CD4-positive, alpha-beta memory T cell (primary cell): ENCODE data around the gene ZMYND10. TPM values are rescaled to one million over a fixed set of nuclear protein-coding genes. Genes with fewer than 3 reads are reported as not detected.

Experiments
- CTCF ChIA-PET: fragments of 350-600 bp; sonication (Branson Sonifier 250); formaldehyde crosslinking; loops from one replicate; lab custom pipeline; 2021; ENCODE audit warnings: inconsistent platforms; ENCODE audit not compliant: partially characterized antibody; lab: Charles Lee
- POLR2A ChIA-PET: fragments of 350-600 bp; sonication (Branson Sonifier 250); formaldehyde crosslinking; loops from one replicate; lab custom pipeline; 2021; ENCODE audit not compliant: partially characterized antibody; lab: Charles Lee
- DNase-seq, 5 donors: peaks; one replicate each; pipeline versions ENCODE4 v3.0.0 to v3.0.0-alpha.2; 2020 to 2022; ENCODE audit warnings: mixed read lengths in 1 of 5
- H3K27ac ChIP-seq: one replicate; pipeline ENCODE4 v1.7.0; 2013; ENCODE audit warnings: low read depth, low read length
- H3K27me3 ChIP-seq: 2 replicates; pipeline ENCODE4 v1.7.0; 2013; ENCODE audit warnings: mild to moderate bottlenecking, low read length, moderate library complexity; ENCODE audit not compliant: insufficient read depth
- H3K36me3 ChIP-seq: 2 replicates; pipeline ENCODE4 v1.7.0; 2013; ENCODE audit warnings: mild to moderate bottlenecking, low read length, moderate library complexity; ENCODE audit not compliant: insufficient read depth
- H3K4me1 ChIP-seq: 2 replicates; pipeline ENCODE4 v1.7.0; 2013; ENCODE audit warnings: mild to moderate bottlenecking, low read length, moderate library complexity; ENCODE audit not compliant: insufficient read depth
- H3K4me3 ChIP-seq, 2 donors: one replicate each; pipeline ENCODE4 v1.7.0; 2013; ENCODE audit warnings: low read length in 2 of 2, mild to moderate bottlenecking in 1 of 2
- H3K9me3 ChIP-seq, 2 donors: one replicate each; pipeline ENCODE4 v1.7.0; 2013; ENCODE audit warnings: low read length in 2 of 2, control low read depth in 1 of 2; ENCODE audit not compliant: control insufficient read depth in 1 of 2
- H3K27ac Mint-ChIP-seq, 7 donors: one replicate each; pipeline ENCODE4 v1.8.0; 2020 to 2021; ENCODE audit warnings: mixed read lengths in 7 of 7, mild to moderate bottlenecking in 6 of 7, inconsistent platforms in 3 of 7, moderate library complexity in 3 of 7
- H3K27me3 Mint-ChIP-seq, 2 donors: one replicate each; pipeline ENCODE4 v1.8.0; 2020 to 2021; ENCODE audit warnings: mixed read lengths in 2 of 2
- H3K36me3 Mint-ChIP-seq, 2 donors: one replicate each; pipeline ENCODE4 v1.8.0; 2020 to 2021; ENCODE audit warnings: mixed read lengths in 2 of 2, inconsistent platforms in 1 of 2, mild to moderate bottlenecking in 1 of 2
- H3K4me1 Mint-ChIP-seq, 4 donors: one replicate each; pipeline ENCODE4 v1.8.0; 2020 to 2021; ENCODE audit warnings: mixed read lengths in 4 of 4, mild to moderate bottlenecking in 1 of 4
- H3K4me3 Mint-ChIP-seq, 8 donors: one replicate each; pipeline ENCODE4 v1.8.0; 2020 to 2021; ENCODE audit warnings: mixed read lengths in 8 of 8, mild to moderate bottlenecking in 7 of 8, moderate library complexity in 6 of 8, inconsistent platforms in 3 of 8
- H3K9me3 Mint-ChIP-seq, 8 donors: one replicate each; pipeline ENCODE4 v1.8.0; 2020 to 2021; ENCODE audit warnings: mixed read lengths in 8 of 8, mild to moderate bottlenecking in 5 of 8, inconsistent platforms in 3 of 8, moderate library complexity in 1 of 8
- intact Hi-C: fragments of 100-400 bp; cut with micrococcal nuclease; formaldehyde crosslinking; loops from one replicate; pipeline ENCODE4 v1.15.1; 2023
- polyA plus RNA-seq, 2 donors: library from polyadenylated mRNA; unstranded; fragments of 300-500 nt; fragmentation: Illumina TruSeq; gene quantifications; one replicate each; pipeline ENCODE4 v1.2.3, GENCODE V29; 2021
- total RNA-seq, 2 experiments: library from RNA; stranded (reverse); gene quantifications; one replicate each; pipeline ENCODE4 v1.2.3, GENCODE V29; 2021

Gene ZMYND10
- total and polyA plus RNA-seq, 4 experiments from 2014 or later, result 3.7 to 4.2 TPM; not detected in 2

DNA sequence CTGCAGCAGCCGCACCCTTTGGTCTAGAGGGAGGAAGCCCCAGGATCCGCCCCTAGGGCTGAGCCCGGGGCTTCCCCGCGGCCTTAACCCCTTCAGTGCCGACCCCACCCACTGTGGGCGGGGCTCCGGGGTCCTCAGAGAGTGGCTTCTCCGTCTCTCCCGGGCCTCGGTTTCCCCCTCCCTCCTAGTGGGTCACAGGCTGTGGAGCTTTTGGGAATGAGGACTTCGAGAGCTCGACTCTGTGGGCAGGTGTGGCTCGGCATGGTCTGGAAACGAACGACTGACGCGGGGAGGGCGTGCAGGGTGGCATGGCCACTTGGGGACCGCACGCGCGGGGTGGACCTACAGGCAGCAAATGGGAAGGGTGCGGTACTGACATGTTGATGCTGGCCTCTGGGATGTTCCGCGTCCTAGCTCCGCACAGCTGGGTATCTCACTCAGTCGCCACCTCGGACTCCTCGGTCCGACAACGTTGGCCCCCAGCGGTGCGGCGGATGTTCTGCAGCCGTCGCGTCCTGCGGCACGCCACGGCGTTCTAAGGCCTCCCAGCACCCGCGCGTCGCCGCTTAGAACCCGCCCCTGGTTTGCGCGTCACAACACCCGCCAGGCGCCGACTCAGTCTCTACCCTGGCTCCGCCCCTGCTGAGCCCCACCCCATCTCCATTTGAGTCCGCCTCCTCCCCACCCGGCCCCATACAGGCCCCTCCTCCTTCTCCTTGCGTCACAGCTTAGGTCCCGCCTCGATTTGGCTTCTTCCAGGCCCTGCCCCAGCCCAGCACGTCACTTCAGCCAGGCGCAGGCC is 46.5 kb downstream of the ZMYND10 start, which contains the start of the genes HYAL3 and NAA80:
HYAL3 (minus strand) TSS at position 570 of the 802 bp plus-strand sequence. CDS start 3,803 bp downstream, outside the sequence.
NAA80 (minus strand) TSS at position 570 of the 802 bp plus-strand sequence. CDS start 1,942 bp downstream, outside the sequence.
- intact Hi-C loops, result loop anchor here (1.0 to 2.0 kb wide), 8 partner anchors 22 to 360 kb away; partner anchors contain the start of genes CYB561D2, NPRL2, TMEM115 and TUSC2
- H3K4me1 ChIP-seq, result peaks cover 25% of the 10 kb centered on the region
- H3K9me3 Mint-ChIP-seq, result no peaks in the 10 kb centered on the region
- POLR2A ChIA-PET, result interaction anchor here (0.5 to 9.2 kb wide), 23 partner anchors 9 to 1252 kb away, joined by 3 to 178 read pairs (median 5); partner anchors contain the start of genes C3orf18, CYB561D2, GNAI2 and HEMK1
- CTCF ChIA-PET, result interaction anchor here (0.8 to 3.8 kb wide), 17 partner anchors 15 to 104 kb away, joined by 3 to 37 read pairs (median 5); partner anchors contain the start of genes GNAI2, HYAL2, LSMEM2 and TUSC2
- H3K27me3 Mint-ChIP-seq, result no peaks in the 10 kb centered on the region
- H3K9me3 ChIP-seq, result no peaks in the 10 kb centered on the region
- no peaks in the 10 kb centered on the region for H3K27me3 ChIP-seq
- peaks cover 0 to 7% of the 10 kb centered on the region in 2 donors for H3K36me3 Mint-ChIP-seq
- H3K4me1 Mint-ChIP-seq, result peaks cover 12 to 47% (median 26%) of the 10 kb centered on the region in 4 donors
- H3K4me3 Mint-ChIP-seq, result peak within 1 kb of the TSS; percentile 95 to 100 (median 97)
- peak; percentile 100 for DNase-seq
- H3K27ac Mint-ChIP-seq, result peak within 1 kb of the TSS; percentile 95 to 100 (median 100)
- peak within 1 kb of the TSS; percentile 74 to 85 for H3K4me3 ChIP-seq
- no peaks in the 10 kb centered on the region for H3K36me3 ChIP-seq
- H3K27ac ChIP-seq, result peak within 1 kb of the TSS; percentile 90

DNA sequence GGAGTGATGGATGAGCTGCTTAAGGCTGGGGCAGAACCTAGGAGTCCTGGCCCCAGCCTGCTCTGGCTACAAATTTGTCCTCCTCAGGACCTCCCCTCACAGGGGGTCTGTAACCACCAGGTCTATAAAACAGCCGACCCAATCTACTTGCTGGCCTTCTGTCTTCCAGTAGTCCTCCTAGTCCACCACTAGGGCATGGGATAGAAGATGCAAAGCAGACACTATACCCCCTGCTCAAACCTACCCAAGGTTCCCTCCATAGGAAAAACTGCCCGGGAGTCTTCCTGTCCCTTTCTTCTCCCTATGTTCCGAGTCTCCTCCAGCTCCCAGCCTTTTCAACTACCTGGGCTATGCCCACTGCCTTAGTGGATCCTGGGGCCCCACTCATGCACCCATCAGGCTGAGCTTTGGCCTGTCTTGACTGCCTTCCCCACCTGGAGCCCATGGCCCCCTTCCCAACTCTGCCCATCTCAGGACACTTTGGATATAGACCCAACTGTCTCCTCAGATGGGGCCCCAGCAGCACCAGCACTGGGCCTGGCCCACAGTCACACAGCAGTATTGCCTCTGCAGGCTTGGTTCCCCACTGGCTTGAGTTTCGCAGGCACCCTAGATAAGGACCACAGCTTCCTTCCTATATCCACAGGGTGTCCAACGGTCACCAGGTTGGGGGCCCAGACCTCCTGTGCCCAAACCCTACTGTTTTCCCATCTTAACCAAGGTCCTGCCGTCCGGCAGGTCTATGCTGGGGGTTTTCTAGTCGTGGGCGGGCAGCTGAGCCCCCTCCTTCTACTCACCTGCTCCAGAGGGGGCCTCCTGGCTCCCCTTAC is 47.4 kb downstream of the ZMYND10 start:
- Mint-ChIP-seq H3K27me3 (no peaks in the 10 kb centered on the region), H3K4me1 (peaks cover 12 to 51% (median 27%) of the 10 kb centered on the region in 4 donors), H3K4me3 (peak overlapping the region; percentile 95 to 100 (median 97)), H3K9me3 (no peaks in the 10 kb centered on the region), H3K27ac (peak overlapping the region; percentile 95 to 100 (median 100)), H3K36me3 (peaks cover 0 to 7% of the 10 kb centered on the region in 2 donors)
- ChIA-PET CTCF (interaction anchor here (1.0 to 3.8 kb wide), 13 partner anchors 14 to 103 kb away, joined by 3 to 37 read pairs (median 5); partner anchors contain the start of genes GNAI2, HYAL2 and LSMEM2), POLR2A (interaction anchor here (0.8 to 9.2 kb wide), 16 partner anchors 8 to 958 kb away, joined by 3 to 178 read pairs (median 8); partner anchors contain the start of genes CYB561D2, GNAI2, HEMK1 and HYAL2)
- peak in 2 of 5 donors; percentile 18 to 38 for DNase-seq
- Histone ChIP-seq H3K4me1 (peaks cover 25% of the 10 kb centered on the region), H3K9me3 (no peaks in the 10 kb centered on the region), H3K27me3 (no peaks in the 10 kb centered on the region), H3K4me3 (peak overlapping the region; percentile 74 to 85), H3K36me3 (no peaks in the 10 kb centered on the region), H3K27ac (peak overlapping the region; percentile 90)
- intact Hi-C loops, result loop anchor here (2.0 kb wide), 1 partner anchor 31 kb away; the partner anchor contains the start of gene TUSC2

DNA sequence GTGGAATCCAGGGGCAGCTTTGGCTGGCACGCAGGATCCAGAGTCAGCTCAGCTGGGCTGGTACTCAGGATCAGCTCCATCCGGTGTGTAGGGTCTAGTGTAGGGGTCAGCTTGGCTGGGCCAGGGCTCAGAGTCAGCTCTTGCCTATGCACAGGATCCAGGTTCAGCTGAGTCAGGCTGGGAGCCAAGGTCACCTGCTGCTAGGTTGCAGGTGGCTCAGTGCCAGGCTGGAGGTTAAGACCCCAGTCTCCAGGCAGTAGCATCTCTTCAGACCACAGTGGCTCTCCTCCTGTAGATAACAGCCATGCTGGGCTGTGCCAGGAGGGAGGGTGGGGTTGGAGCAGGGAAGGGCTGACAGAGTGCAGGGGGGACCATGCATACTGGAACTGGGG is 48.2 kb downstream of the ZMYND10 start:
- Mint-ChIP-seq H3K4me3 (peak overlapping the region in 4 of 8 donors; percentile 17 to 100 (median 98)), H3K4me1 (peaks cover 18 to 58% (median 34%) of the 10 kb centered on the region in 4 donors), H3K27ac (peak overlapping the region; percentile 15 to 100 (median 99)), H3K36me3 (peaks cover 0 to 7% of the 10 kb centered on the region in 2 donors), H3K27me3 (no peaks in the 10 kb centered on the region), H3K9me3 (peaks cover 0 to 1% (median 0%) of the 10 kb centered on the region in 8 donors)
- Histone ChIP-seq H3K4me3 (no peak overlapping the region), H3K27ac (peak overlapping the region; percentile 90), H3K27me3 (no peaks in the 10 kb centered on the region), H3K9me3 (no peaks in the 10 kb centered on the region), H3K4me1 (peaks cover 32% of the 10 kb centered on the region), H3K36me3 (no peaks in the 10 kb centered on the region)
- ChIA-PET POLR2A (interaction anchor here (0.9 to 9.2 kb wide), 6 partner anchors 10 to 208 kb away, joined by 3 to 178 read pairs (median 4); partner anchors contain the start of genes CYB561D2, HYAL2, NPRL2 and RASSF1), CTCF (interaction anchor here (1.6 to 3.8 kb wide), 6 partner anchors 17 to 51 kb away, joined by 5 to 37 read pairs (median 12); partner anchors contain the start of genes HYAL2 and LSMEM2)
- peak in 1 of 5 donors; percentile 20 for DNase-seq
- intact Hi-C loops, result no loop called here

DNA sequence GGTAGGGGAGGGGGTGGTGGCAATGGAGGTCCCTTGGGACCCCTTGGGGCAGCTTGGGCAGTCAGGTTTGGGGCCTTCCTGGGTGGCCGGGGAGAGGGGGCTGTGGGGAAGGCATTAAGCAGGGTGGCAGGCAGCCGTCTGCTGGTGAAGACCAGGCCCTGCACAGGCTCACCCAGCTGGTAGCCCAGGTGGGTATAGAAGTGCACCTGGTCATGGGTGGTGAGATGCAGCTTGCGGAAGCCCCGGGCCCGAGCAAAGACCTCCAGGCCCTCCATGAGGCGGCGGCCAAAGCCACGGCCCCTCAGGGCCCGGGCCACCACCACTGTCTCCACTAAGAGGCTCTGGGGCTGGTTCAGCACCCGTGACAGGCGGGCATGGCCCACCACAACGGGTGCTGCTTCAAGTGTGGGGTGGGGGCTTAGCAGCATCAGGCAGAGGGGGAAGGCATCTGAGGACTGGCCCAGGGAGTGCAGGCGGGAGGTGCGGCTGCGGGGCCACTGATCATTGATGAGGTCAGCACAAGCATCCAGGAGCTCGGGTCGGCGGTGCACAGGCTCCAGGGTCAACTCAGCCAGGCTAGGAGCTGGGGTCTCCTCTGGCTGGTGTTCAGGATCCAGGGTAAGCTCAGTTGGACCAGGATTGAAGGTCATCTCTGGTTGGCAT is 48.7 kb downstream of the ZMYND10 start:
- DNase-seq, result peak in 1 of 5 donors; percentile 44
- CTCF ChIA-PET, result interaction anchor here (1.6 to 3.8 kb wide), 4 partner anchors 18 to 50 kb away, joined by 5 to 37 read pairs (median 14); partner anchors contain the start of genes HYAL2 and LSMEM2
- no peaks in the 10 kb centered on the region for H3K27me3 ChIP-seq
- Mint-ChIP-seq H3K27me3 (no peaks in the 10 kb centered on the region), H3K27ac (peak overlapping the region in 5 of 7 donors; percentile 72 to 100 (median 91)), H3K9me3 (peaks cover 0 to 1% (median 0%) of the 10 kb centered on the region in 8 donors), H3K4me3 (peak overlapping the region in 2 of 8 donors; percentile 52 to 62), H3K4me1 (peaks cover 20 to 61% (median 34%) of the 10 kb centered on the region in 4 donors), H3K36me3 (peaks cover 0 to 7% of the 10 kb centered on the region in 2 donors)
- intact Hi-C loops, result no loop called here
- no peaks in the 10 kb centered on the region for H3K9me3 ChIP-seq
- POLR2A ChIA-PET, result interaction anchor here (0.9 to 9.2 kb wide), 5 partner anchors 9 to 54 kb away, joined by 3 to 178 read pairs (median 3); partner anchors contain the start of genes CYB561D2, HYAL2, NPRL2 and RASSF1
- peaks cover 32% of the 10 kb centered on the region for H3K4me1 ChIP-seq
- no peak overlapping the region for H3K4me3 ChIP-seq
- peak overlapping the region; percentile 90 for H3K27ac ChIP-seq
- no peaks in the 10 kb centered on the region for H3K36me3 ChIP-seq

DNA sequence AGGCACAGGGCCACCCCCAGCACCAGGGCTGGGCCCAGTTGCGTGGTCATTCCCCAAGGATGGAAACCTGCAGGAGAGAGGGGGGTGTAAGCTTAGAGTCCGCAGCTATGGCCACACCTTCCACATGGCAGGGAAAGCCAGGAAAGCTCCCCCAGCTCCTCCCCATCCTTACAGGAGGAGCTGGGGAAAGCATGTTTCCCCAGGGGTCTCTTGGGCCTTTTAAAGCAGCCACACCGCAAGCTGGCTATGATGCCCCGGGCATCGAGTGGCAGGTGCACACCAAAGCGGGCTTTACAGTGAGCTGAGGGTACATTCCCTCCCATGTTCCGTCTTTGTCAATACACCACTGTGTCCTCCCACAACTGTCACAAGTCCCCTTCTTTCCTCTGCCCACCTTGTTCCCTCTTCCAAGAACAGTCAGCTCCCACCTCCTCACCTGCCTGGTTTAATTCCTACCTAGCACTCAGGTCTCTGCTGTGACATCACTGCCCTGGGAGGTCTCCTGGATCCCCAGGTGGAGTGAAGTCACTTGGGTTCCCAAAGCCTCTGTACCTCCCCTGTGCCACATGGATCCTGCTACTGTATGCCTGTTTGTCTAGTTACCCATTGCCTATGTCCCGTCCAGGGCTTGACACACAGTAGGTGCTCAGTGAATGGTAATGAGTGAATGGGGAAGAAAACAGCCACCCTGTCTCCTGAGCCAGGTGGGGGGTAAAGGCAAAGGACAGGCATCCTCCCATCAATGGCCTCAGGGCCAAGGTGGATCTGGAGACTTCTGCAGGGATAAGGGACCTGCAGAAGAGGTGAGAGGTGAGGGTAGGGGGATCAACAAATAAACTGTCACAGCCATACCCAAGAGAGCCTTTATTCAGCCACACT is 49.7 kb downstream of the ZMYND10 start:
- Mint-ChIP-seq H3K4me1 (peaks cover 24 to 66% (median 38%) of the 10 kb centered on the region in 4 donors), H3K4me3 (peak overlapping the region in 1 of 8 donors; percentile 12), H3K9me3 (peaks cover 0 to 1% (median 0%) of the 10 kb centered on the region in 8 donors), H3K27ac (peak overlapping the region; percentile 41 to 80 (median 65)), H3K27me3 (no peaks in the 10 kb centered on the region), H3K36me3 (peaks cover 0 to 11% of the 10 kb centered on the region in 2 donors)
- Histone ChIP-seq H3K9me3 (no peaks in the 10 kb centered on the region), H3K4me3 (no peak overlapping the region), H3K27me3 (no peaks in the 10 kb centered on the region), H3K27ac (no peak overlapping the region), H3K4me1 (peaks cover 43% of the 10 kb centered on the region), H3K36me3 (no peaks in the 10 kb centered on the region)
- peak in 1 of 5 donors; percentile 15 for DNase-seq
- ChIA-PET POLR2A (interaction anchor here (0.6 to 9.2 kb wide), 4 partner anchors 22 to 693 kb away, joined by 3 to 178 read pairs (median 50); partner anchors contain the start of genes HYAL2 and RASSF1), CTCF (no interaction called here)
- intact Hi-C loops, result no loop called here
